HG02798 (cell line): ENCODE data around the gene TNP2.

Experiments used
- ATAC-seq: cut with Tn5 transposase; IDR thresholded peaks from one replicate; pipeline ENCODE4 v1.9.1; 2021; ENCODE audit warnings: mild to moderate bottlenecking; ENCODE audit not compliant: unreplicated experiment, poor library complexity

Gene TNP2

DNA sequence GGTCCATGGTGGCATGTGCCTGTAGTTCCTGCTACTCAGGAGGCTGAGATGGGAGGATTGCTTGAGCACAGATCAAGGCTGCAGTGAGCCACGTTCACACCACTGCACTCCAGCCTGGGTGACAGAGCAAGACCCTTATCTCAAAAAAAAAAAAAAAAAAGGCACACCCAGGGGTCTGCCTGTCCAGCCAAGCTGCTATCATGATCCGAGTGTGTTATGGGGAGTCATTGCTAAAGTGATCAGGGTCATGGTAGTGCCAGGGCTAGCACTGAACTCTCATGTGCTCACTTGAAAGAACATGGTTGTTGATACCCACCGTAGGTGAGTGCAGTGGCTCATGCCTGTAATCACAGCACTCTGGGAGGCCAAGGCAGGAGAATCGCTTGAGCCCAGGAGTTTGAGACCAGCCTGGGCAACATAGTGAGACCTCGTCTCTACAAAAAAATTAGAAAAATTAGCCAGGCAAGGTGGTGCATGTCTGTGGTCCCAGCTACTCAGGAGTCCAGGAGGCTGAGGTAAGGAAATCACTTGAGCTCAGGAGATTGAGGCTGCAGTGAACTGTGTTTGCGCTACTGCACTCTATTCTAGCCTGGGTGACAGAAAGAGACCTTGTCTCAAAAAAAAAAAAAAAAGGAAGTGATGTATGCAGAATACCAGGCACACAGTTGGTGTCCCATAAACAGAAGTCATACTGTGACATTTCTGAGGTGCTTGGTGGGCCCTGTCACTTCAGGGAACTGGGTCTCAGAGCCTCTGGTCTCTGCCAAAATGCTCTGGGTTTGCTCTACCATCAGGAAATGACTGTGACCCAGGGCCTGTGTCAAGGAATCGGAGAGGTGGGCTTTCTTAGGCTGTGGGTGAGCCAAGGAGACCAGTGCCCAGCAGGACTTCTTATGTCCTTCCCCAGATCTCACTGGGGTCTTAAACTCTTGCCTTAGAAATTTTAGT, 9.8 kb upstream of the TNP2 start:
- ATAC-seq, result no peak

DNA sequence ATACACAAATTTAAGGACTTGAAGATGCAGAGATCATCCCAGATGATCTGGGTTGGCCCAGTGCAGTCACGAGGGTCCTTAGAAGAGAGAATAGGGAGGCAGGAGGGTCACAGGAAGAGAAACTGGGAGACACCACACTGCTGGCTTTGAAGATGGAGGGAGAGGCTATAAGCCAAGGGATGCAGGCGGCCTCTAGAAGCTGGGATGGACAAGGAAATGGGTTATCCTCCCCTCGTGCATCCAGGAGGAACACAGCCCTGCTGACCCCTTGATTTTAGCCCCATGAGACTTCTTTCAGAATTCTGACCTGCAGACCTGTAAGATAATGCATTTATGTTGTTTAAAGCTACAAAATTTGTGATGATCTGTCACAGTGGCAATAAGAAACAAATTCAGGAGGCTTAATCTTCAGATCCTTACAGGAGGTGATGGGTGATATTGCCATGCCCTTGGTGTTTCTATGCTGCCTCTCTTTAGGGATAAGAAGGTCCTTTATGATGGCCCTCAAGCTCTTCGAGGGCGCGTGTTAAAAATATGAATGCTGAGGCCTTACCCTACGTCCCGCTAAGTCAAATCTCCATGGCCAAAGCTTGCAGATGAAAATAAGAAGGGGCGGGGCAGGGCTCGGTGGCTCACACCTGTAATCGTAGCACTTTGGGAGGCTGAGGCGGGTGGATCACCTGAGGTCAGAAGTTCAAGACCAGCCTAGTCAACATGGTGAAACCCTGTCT, 8.6 kb upstream of the TNP2 start:
- ATAC-seq, result no peak

DNA sequence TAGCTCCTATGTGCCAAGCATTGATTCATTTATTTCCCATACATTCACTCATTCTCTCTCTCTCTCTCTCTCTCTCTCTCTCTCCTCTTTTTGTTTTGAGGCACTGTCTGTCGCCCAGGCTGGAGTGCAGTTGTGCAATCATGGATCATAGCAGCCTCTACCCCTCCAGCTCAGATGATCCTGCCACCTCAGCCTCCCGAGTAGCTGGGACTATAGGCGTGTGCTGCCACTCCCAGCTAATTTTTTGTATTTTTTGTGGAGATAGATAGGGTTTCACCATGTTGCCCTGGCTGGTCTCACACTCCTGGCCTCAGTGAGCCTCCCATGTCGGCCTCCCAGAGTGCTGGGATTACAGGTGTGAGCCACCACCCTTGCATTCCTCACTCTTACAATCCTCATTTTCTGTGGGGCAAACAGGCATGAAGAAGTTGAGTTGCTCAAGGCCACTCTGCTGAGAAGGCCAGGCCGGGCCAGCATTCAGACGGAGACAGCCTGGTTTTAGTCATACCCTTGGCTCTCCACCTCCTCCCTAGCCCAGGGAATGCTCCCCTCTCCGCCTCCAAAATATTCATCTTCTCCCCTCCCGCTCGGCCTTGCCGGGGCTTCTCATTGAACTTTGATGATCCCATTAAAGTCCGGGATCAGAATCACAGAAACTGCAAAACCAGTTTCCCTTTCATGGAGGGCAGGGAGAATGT, 7.9 kb upstream of the TNP2 start:
- ATAC-seq, result no peak

DNA sequence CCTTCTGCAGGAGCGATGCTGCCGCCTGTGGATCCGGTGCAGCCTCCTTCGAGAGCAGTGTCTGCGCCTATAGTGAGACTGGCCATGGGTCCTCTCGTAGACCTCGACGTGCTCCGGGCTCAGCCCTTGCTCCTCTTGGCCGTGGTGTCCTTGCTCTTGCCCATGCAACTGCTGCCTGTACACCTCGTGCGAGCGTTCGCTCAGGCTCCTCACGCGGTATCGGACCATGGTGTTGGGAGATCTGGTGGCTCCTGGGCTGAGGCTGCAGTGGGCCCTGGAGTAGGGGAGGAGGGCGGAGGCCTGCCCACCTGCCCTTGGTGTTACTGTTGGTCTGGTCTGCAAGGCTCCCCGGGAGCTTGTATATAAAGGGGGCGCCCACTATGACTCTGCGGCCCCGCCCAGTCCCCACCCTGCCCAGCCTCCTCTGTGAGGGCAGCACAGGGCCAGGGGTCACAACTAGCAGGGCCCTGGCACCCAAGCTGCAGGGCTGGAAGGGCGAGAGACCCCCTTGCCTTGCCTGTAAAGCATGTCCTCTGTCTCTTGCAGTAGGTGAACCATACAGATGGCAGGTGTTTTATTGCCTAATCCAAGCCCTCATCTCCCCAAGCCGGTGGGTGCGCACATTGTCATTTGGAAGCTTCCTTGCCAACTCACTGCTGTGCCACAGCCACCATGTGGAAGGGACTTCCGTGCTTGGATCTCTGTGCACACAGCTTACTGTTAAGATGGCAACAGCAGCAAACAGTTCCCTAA, 7.2 kb upstream of the TNP2 start, which contains the start of gene PRM2:
Gene PRM2 (minus strand): TSS at position 338 of the 753 bp plus-strand sequence. CDS start 110 bp downstream, at position 228.
- no peak for ATAC-seq

DNA sequence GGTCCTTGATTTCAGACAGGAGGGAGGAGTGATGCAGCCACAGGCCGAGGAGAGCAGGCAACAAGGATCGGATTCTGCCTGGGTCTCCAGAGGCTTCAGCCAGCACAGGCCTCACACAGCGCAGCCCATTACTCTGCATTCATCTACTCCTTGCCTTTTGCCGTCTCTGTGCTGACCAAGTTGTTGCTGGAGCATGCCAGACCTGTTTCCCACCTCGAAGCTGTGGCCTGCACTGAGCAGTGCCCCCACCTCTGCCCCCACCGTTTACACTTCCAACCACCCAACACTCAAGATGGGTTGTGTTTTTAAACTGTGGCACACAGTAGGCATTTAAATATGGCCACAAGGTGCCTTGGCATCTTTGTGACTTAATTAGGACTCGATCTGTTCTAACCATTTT, 5.8 kb upstream of the TNP2 start:
- no peak for ATAC-seq

DNA sequence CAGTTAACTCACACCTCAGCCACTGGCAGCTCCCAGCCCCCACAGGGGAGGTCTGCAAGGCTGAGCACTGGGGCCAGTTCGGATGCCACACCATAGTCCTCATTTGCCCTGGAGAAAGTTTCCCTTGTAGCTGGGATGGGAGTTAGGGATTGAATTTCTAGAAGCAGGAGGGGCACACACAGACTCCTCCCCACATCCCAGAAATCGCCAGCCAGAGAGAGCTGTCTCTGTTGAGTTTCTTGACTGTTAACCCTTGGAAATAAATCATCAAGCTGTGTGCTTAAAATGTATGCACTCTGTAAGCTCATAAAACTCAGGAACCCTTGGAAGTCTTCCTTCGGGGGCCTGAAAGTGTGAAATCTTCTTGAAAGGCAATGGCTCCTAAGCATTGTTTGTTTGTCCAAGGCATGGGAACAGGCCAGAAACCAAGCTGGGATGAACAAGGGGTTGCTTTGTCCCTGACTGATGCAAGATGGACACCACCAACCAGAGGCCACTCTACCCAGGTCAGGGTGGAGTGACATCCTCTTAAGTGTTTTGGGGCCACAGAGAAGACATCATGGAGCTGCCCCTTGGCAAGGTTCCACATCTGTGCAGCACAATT, 4.7 kb upstream of the TNP2 start:
- no peak for ATAC-seq

DNA sequence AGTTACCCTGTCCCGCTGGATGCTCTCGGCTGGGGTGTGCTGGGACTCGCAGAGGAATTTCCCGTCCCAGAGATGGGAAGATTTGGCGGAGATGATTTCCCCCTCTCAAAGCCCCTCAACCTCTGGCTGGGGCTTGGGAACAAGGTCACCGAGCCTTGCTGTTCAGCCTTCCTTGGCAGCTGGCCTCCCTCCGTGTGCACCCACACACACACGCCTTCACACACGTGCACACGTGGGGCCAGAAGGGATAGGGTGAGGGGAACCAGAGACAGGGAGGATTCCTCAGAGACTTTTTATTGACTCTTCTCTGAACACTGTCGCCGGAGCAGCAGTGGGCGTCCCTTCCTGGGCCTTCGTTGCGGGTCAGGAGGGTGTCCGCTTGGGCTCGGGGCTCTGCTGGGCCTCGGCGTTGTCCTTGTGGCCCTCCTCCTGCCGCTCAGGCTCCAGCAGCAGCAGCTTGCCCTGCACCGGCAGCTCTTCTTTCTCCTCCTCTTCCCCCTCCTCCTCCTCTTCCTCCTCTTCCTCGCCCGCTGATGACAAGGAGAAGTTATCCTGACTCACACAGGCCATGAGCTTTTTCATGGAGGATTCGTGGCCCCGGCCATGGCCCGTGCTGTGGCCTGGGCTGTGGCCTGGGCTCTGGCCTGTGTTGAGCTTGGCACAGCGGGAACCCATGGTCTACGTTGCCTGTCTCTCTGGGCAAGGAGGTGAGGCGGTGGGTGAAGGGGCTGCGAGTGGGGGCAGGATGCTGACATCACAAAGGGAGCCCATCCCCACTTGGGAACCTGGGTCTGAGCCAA, 4.0 kb upstream of the TNP2 start, which contains the start of gene PRM3:
Gene PRM3 (minus strand): TSS at position 709 of the 800 bp plus-strand sequence. CDS start 34 bp downstream, at position 675.
- ATAC-seq, result no peak

DNA sequence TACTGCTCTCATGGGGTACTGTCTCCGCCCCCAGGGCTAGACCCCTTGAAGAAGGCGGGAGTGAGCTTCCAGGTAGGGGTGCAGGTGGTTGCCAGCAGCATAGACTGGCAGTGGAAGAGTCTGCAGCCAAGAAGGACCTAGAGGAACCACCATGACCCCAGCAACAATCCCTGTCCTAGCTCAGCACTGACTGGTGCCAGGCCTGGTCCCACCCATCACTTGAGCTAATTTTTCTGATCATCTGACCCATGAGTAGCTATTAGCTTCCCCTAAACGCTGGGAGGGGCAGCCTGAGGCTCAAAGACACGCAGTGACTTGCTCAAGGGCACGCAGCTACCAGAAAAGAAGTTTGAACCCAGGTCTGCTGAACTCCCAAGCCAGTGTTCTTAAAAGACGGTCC, 3.4 kb upstream of the TNP2 start:
- ATAC-seq, result no peak

DNA sequence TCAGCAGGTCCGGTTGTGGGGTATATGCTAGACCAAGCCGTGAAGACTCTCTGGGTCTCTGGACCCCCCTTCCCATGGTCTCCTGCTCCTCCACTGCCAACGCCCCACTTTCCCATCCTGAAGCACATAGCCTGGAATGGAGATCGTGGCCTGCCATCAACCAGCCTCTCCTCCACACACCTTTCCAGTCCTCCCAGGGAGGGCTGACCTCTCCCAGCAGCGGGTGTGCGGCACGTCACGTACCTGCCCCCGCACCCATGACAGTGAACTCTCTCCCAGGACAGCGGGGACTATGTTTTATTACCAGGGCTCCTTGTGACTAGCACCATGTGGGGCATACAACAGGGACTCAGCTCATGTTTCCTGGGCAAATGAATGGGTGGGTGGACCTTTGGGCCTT, 2.5 kb upstream of the TNP2 start:
- no peak for ATAC-seq

DNA sequence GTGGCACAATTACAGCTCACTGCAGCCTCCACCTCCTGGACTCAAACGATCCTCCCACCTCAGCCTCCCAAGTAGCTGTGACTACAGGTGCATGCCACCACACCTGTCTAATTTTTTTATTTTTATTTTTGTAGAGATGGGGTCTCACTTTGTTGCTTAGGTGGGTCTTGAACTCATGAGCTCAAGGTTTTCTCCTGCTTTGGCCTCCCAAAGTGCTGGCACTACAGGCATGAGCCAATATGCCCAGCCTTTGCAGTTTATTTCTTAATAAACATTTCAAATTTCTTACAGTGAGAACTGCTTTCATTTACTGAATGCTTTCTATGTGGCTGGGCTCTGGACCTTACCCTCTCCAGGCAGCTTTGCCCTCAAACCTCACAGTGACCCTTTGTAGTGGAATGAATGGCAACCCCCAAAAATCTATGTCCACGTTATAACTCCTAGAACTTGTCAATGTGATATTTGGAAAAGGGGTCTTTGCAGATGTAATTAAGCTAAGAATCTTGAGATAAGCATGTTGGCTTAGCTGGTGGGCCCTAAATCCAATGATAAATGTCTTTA, 1.6 kb upstream of the TNP2 start:
- ATAC-seq, result no peak

DNA sequence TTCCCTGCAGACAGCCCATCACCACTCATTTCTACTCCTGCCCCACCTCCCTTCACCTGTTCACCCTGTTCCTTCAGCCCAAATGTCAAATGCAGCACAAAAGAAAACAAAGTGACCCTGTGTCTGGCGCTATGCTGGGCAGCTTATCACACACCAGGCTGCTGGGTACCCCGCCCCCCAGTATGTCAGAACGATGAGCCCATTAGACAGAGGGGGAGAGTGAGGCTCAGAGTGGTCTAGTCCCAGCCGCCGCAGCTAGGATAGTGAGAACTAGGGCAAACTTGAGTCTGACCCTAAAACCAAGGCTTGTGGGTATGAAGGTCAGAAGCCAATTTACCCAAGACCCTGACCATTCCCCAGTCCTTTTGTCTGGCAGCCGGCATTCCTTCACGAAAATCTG, 4.0 kb downstream of the TNP2 start:
- no peak for ATAC-seq

DNA sequence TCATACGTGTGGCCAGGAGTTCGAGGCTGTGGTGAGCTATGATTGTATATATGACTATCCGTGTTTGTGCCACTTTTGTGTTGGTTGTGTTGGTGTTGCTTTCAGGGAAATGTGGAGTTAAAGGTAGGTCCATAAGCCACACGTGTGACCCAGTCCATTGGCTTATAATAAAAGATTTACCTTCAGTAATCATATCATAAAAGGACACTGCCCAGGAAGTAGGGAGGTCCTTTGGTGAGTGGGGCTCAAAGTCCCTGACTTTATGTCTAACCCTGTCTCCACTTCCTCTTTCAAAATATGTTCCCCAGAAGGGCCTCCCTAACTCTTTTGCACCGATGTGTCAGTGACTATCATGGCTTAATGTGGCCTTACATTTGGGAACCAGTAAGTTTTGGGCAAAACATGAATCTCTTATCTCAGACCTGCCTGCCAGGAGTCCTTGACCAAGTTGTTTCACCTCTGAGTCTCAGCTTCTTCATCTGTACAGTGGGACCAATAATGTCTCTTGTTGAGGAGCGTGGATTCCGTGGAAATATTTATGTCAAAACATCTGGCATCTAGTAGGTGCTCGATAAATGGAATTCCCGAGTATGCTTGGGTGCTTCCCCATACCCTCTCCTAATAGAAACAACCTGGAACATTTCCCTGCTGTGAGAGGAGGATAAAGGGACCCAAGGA, 4.8 kb downstream of the TNP2 start:
- ATAC-seq, result no peak

DNA sequence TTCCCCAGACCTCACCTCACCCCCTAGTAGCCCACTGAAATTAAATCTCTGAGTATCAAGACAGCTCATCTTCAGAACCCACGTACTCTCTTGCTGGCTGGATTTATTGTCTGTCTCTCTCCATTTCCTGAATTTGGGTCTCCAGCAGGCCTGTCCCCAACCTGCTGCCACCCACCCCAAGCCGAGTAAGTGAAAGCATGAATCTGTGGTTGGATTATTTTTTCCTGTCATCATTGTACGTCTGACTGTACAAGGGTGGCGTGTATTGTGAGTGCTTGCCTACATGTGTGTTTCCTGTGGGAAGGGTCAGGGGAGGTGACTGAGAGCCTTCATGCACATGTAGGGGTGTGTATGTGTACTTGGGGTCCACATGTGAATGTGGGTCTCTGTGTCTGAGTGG, 5.4 kb downstream of the TNP2 start:
- no peak for ATAC-seq

DNA sequence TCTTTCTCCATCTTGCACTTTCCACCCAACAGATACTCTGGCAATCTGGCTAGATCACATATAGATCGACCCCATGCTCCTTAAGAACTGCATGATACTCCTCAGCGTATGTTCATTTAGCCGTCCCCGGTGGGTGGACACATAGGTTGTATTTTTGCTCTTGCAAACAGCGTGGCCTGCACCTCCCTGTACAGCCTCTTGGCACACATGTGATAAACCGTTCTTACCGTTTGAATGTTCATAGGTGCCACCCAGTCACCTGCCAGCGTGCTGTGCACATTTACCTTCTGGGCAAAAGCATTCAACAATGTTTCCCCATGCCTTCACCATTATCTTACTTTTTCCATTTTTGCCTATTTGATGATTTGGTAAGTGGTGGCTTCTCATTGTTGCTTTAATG, 6.2 kb downstream of the TNP2 start:
- no peak for ATAC-seq

DNA sequence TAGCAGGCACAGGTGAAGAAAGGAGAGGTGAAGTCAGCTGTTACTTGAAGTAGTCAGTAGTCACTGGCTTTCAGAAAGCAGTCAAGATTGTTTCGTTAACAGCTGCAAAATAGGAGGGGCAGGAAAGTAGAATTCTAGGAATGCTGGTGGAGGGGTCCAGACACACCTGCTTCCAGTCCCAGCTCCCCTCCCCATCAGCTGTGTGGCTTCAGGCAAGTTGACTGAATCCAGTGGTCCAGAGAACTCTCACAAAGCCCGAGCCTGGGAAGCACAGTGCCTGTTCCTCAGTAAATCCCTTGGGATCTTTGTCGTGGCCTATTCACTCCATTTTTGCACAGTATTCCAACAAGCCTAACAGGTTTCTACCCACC, 8.5 kb downstream of the TNP2 start:
- no peak for ATAC-seq

DNA sequence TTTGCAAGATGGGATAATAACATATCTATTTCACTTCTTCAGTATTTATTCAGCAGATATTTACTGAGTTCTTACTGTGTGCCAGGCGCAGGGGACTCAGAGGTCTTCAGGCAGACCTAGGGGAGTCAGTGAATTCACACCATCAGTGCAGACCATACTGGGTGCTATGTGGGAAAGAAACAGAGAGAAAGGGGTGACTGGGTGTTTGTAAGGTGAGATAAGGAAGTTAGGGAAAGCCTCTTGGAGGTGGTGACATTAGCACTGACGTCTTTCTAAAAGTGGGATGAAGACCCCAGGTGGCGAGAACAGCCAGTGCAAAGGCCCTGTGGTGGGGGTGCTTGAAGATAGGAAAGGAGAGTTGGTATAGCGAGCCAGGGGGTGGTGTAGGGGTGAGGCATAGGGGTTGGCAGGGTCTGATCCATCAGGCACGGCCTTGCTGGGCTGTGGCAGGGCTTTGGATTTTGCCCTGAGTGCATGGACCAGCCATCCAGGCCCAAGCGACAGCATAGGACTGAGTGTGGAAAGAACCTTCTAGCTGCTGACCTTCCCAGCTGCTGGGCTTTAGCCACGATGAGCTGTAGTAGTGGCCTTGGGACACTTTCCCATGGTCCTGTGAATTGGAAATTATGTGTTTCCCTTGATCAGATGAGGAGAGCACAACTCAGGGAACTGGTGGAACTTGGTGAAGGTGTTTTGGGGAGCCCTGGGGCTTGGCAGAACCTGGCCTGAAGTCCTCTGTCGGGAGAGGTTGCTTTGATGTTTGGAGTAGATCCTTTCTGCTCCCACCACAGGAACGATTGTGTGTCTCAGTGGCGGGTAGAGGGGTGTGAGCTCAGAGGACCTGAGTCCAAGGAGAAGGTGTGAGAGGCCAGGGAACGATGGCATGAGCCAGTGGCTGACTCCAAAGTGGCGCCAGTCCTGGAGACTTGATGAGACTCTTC, 9.2 kb downstream of the TNP2 start:
- no peak for ATAC-seq
